Neural cell (in vitro differentiated cells): ENCODE results near the gene FOXO1.

Experiments
- EP300 ChIP-seq: fragments of 450-650 bp; conservative IDR thresholded peaks from 2 replicates; pipeline ENCODE4 v1.6.1; 2014; ENCODE audit warnings: antibody characterized with exemption, mild to moderate bottlenecking, moderate library complexity; ENCODE audit not compliant: poor library complexity, severe bottlenecking
- EZH2 ChIP-seq: fragments of 200-600, 300-800 bp; shearing (Covaris generic), sonication (generic); IDR thresholded peaks from 2 replicates; pipeline ENCODE4 v1.6.1; 2014; ENCODE audit warnings: antibody characterized with exemption, low read length, borderline replicate concordance, mild to moderate bottlenecking; ENCODE audit not compliant: insufficient read depth, poor library complexity, severe bottlenecking
- MXI1 ChIP-seq: fragments of 450-650 bp; conservative IDR thresholded peaks from 2 replicates; pipeline ENCODE4 v1.6.1; 2014; ENCODE audit warnings: antibody characterized with exemption, mild to moderate bottlenecking; ENCODE audit not compliant: poor library complexity, severe bottlenecking
- POLR2AphosphoS5 ChIP-seq: IDR thresholded peaks from 2 replicates; pipeline ENCODE4 v1.6.1; 2012
- TF ChIP-seq, protein P1 (sequence below): fragments of 450-650 bp; IDR thresholded peaks from 2 replicates; pipeline ENCODE4 v1.5.1; 2014; ENCODE audit warnings: antibody characterized with exemption, mild to moderate bottlenecking, moderate library complexity; ENCODE audit not compliant: poor library complexity, severe bottlenecking
- TF ChIP-seq, protein P2 (sequence below): IDR thresholded peaks from 2 replicates; pipeline ENCODE4 v1.6.1; 2012; ENCODE audit warnings: borderline replicate concordance

DNA sequence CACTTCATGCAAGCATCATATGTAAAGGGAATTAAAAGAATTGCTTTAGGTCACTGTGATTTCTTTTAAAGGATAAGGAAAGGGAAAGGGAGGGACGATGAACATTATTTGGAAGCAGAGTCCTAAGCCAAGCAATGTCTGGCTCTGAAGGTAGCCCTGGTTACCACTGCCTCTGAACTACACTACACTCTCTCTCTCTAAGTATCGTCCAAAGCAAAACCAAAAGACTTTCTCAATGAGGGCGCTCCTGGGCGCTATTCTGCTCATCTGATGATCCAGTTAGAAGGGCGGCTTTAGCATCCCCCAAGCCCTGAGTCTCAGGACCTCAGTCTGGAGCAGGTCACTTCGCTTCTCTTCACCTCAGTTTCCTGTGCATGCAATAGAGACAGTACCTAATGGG is 26.2 kb downstream of the FOXO1 start:
- no peak for TF ChIP-seq MXI1
- TF ChIP-seq, protein P1, sequence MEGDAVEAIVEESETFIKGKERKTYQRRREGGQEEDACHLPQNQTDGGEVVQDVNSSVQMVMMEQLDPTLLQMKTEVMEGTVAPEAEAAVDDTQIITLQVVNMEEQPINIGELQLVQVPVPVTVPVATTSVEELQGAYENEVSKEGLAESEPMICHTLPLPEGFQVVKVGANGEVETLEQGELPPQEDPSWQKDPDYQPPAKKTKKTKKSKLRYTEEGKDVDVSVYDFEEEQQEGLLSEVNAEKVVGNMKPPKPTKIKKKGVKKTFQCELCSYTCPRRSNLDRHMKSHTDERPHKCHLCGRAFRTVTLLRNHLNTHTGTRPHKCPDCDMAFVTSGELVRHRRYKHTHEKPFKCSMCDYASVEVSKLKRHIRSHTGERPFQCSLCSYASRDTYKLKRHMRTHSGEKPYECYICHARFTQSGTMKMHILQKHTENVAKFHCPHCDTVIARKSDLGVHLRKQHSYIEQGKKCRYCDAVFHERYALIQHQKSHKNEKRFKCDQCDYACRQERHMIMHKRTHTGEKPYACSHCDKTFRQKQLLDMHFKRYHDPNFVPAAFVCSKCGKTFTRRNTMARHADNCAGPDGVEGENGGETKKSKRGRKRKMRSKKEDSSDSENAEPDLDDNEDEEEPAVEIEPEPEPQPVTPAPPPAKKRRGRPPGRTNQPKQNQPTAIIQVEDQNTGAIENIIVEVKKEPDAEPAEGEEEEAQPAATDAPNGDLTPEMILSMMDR, result no peak
- TF ChIP-seq EP300, result no peak
- TF ChIP-seq, protein P2, sequence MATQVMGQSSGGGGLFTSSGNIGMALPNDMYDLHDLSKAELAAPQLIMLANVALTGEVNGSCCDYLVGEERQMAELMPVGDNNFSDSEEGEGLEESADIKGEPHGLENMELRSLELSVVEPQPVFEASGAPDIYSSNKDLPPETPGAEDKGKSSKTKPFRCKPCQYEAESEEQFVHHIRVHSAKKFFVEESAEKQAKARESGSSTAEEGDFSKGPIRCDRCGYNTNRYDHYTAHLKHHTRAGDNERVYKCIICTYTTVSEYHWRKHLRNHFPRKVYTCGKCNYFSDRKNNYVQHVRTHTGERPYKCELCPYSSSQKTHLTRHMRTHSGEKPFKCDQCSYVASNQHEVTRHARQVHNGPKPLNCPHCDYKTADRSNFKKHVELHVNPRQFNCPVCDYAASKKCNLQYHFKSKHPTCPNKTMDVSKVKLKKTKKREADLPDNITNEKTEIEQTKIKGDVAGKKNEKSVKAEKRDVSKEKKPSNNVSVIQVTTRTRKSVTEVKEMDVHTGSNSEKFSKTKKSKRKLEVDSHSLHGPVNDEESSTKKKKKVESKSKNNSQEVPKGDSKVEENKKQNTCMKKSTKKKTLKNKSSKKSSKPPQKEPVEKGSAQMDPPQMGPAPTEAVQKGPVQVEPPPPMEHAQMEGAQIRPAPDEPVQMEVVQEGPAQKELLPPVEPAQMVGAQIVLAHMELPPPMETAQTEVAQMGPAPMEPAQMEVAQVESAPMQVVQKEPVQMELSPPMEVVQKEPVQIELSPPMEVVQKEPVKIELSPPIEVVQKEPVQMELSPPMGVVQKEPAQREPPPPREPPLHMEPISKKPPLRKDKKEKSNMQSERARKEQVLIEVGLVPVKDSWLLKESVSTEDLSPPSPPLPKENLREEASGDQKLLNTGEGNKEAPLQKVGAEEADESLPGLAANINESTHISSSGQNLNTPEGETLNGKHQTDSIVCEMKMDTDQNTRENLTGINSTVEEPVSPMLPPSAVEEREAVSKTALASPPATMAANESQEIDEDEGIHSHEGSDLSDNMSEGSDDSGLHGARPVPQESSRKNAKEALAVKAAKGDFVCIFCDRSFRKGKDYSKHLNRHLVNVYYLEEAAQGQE, result no peak
- no peak for TF ChIP-seq EZH2
- TF ChIP-seq POLR2AphosphoS5, result no peak
